KOPT-K1 (cell line): ENCODE data around the gene LRRC14B.
"Not testable (repeated sequence)": the region's sequence is repeated elsewhere in the genome, so short reads cannot be mapped to it uniquely, and the experiment has no call there.

Source experiments
- H3K27ac ChIP-seq: fragments of 200-600 bp; sonication (generic); 2 replicates; pipeline ENCODE4 v1.5.1; 2016; ENCODE audit warnings: antibody characterized with exemption, mild to moderate bottlenecking, low read depth, low read length; ENCODE audit not compliant: poor library complexity, severe bottlenecking
- H3K36me3 ChIP-seq: fragments of 200-600 bp; sonication (generic); 2 replicates; pipeline ENCODE4 v1.5.1; 2017; ENCODE audit warnings: antibody characterized with exemption, mild to moderate bottlenecking, low read length, moderate library complexity; ENCODE audit not compliant: insufficient read depth
- H3K9me3 ChIP-seq: fragments of 200-600 bp; sonication (generic); 2 replicates; pipeline ENCODE4 v1.5.1; 2017; ENCODE audit warnings: antibody characterized with exemption, low read length, mild to moderate bottlenecking; ENCODE audit not compliant: insufficient read depth, poor library complexity, severe bottlenecking

Gene LRRC14B

GRCh38 chr5:199950-200645 lies 8.8 kb downstream of the LRRC14B start:
- Histone ChIP-seq H3K36me3 (peaks cover 44% of the 10 kb centered on the region), H3K27ac (no peak overlapping the region), H3K9me3 (no peaks in the 10 kb centered on the region)

GRCh38 chr5:200985-201384 lies 9.7 kb downstream of the LRRC14B start:
- H3K36me3 ChIP-seq, result peaks cover 53% of the 10 kb centered on the region
- no peak overlapping the region for H3K27ac ChIP-seq

DNA sequence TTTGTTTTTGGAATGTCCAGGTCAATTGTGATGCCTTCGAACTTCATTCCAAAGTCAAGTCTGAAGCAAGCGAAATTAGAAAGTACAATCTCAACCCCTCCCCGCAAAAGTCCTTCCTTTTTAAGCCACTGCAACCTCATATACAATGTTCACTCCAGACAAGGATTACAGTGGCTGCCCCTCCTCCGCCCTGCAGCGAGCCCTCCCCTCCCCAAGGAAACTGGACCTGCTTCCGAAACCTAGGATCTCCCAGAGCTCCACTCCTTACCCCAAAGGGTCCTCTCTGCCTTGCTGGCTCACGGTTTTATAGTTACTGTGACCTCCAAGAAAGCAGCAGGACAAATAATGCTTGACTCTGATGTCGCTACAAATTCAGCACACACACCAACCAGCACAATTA lies 10.4 kb downstream of the LRRC14B start:
- H3K36me3 ChIP-seq, result peaks cover 58% of the 10 kb centered on the region
- H3K27ac ChIP-seq, result no peak overlapping the region
- no peaks in the 10 kb centered on the region for H3K9me3 ChIP-seq

More at GRCh38 chr5:200985-201384, 9.7 kb downstream of the LRRC14B start:
- no peaks in the 10 kb centered on the region for H3K9me3 ChIP-seq

GRCh38 chr5:203246-203930 lies 12.1 kb downstream of the LRRC14B start:
- Histone ChIP-seq H3K27ac (no peak overlapping the region), H3K9me3 (no peaks in the 10 kb centered on the region), H3K36me3 (peaks cover 70% of the 10 kb centered on the region)

DNA sequence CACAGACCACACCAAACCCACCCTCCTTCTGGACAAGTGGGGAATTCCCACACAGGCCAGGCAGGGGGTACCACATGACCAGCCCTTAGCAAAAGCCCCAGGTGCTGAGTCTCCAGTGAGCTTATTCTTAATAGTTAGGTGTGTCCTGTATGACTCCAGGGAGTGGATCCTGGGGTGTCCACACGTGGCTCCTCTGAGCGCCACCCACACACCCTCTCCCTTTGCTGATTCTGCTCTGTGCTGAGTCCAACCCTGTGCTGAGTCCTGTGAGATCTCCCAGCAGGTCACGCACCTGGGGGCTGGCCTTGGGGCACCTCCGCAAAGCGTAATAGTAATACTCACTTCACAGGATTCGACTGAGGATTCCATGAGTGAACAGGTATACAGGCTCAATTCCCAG lies 12.7 kb downstream of the LRRC14B start:
- H3K9me3 ChIP-seq, result no peaks in the 10 kb centered on the region
- no peak overlapping the region for H3K27ac ChIP-seq
- peaks cover 64% of the 10 kb centered on the region for H3K36me3 ChIP-seq

DNA sequence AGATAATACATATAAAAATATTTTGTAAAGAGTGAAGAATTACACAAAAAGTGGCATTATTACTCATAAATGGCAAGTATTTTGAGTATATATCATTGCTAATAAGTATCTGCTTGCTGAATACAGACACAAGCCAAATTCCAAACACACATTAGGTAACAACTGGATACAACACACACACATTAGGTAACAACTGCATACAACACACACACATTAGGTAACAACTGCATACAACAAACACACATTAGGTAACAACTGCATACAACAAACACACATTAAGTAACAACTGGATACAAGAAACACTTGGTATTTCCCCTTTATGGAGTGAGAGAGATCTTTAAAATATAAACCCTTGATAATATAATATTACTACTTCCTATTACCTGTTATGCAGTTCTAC lies 13.2 kb downstream of the LRRC14B start:
- Histone ChIP-seq H3K9me3 (no peaks in the 10 kb centered on the region), H3K36me3 (peaks cover 64% of the 10 kb centered on the region), H3K27ac (no peak overlapping the region)

DNA sequence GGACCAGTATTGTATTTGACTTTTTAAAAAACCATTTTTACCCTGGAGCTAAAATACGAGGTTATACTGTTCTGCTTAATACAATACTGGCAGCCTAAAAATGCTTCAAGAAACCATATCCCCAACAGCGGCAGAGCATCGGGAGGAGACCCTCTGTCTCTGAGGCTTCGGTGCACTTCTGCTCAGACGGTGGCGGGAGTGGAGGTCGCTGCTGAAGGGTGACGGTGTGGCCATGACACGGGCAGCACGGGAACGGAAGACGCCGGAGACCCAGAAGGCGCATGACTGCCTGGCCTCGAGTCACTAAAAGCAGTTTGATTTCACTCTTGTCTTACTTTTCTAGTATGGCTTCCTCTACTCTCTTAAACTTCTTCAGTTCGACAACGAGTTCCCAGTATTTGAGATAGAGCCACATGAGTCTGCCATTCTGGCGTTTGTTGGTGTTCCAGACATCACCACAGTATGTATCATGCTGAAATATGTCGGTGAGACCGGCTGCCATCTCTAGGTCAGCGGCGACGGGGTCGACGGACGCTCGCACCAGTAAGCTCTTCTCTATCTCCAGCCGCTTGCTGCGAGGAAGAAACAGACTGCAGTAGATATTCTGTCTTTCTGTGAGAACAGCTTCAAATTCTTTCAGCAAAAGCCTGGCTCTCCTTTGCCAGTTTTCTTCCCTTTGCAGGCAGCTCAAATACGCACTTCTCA lies 13.8 kb downstream of the LRRC14B start:
- Histone ChIP-seq H3K9me3 (no peaks in the 10 kb centered on the region), H3K36me3 (peaks cover 64% of the 10 kb centered on the region), H3K27ac (no peak overlapping the region)

- Histone ChIP-seq H3K9me3 (no peaks in the 10 kb centered on the region), H3K36me3 (peaks cover 64% of the 10 kb centered on the region), H3K27ac (no peak overlapping the region)
These were observed 15.1 kb downstream of the LRRC14B start for GRCh38 chr5:206406-206805.

DNA sequence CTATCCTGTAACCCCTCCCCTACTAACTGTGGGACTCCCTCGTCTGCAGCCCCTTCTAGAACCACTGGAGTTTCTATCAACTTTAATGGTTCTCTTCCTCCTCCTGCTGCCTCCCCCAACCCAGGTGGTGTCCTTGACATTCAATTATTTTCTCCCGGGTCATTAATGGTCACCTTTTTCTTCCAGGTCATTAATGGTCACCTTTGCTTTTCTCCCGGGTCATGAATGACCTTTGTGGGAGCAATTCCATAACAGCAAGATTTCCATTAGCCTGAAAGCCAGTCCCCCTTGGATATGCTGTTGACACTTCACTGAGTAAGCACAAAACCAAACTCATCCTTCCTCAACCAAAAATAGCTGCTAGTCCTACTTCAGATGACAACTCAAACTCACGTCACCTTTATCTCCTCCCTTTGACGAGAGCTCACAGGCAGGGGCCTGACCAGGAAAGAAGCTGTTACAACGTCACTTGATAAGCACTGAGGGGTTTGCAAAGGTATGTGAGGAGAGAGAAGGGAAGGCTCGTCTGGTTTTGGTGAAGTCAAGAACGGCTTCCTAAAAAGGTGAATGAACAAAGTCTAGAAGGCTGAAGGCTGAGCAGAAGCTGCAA lies 15.7 kb downstream of the LRRC14B start:
- H3K27ac ChIP-seq, result no peak overlapping the region
- no peaks in the 10 kb centered on the region for H3K9me3 ChIP-seq

DNA sequence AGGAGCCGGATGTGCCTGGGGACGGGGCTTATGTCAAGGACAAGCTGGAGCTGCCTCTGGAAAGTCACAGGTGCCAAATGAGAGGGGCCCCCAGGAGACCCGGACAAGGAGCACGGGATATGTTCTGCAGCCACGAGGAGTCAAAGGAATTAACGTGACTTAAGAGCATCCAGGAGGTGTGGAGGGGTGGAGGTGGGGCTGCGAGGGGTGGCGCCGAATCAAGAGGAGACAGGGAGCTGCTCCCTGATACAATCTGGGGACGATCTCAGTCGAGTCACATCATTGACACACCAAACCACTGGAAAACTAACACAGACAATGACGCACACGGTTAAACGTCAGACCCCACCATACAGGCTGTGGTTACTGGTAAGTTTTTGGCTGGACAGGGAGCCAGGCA lies 16.3 kb downstream of the LRRC14B start:
- Histone ChIP-seq H3K9me3 (no peaks in the 10 kb centered on the region), H3K27ac (no peak overlapping the region), H3K36me3 (peaks cover 56% of the 10 kb centered on the region)

More for the DNA sequence above, 15.7 kb downstream of the LRRC14B start:
- H3K36me3 ChIP-seq, result peaks cover 61% of the 10 kb centered on the region

GRCh38 chr5:208449-209114 lies 17.3 kb downstream of the LRRC14B start:
- Histone ChIP-seq H3K9me3 (no peaks in the 10 kb centered on the region), H3K36me3 (peaks cover 49% of the 10 kb centered on the region), H3K27ac (no peak overlapping the region)

DNA sequence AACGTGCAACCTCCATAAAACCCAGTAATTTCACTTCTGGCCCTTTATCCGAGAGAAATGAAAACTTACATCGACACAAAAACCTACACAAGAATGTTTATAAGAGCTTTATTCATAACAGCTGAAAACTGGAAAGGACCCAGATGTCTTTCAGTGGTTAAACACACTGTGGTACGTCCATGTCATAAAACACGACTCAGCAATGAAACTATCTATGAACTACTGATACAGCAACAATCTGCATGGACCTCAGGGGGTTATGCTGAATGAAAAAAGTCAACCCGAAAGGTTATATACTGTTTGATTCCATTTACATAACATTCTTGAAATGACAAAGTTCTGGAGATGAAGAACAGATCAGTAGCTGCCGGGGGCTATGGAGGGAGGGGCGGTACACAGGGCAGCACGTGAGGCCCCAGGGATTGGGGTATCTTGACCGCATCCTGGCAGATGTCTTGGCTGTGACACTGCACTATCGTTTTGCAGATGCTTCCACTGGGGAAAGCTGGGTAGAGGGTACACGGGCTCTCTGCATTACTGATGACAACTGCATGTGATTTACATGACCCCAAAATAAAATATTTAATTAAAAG lies 22.6 kb downstream of the LRRC14B start:
- Histone ChIP-seq H3K27ac (no peak overlapping the region), H3K36me3 (peaks cover 19% of the 10 kb centered on the region), H3K9me3 (no peaks in the 10 kb centered on the region)

DNA sequence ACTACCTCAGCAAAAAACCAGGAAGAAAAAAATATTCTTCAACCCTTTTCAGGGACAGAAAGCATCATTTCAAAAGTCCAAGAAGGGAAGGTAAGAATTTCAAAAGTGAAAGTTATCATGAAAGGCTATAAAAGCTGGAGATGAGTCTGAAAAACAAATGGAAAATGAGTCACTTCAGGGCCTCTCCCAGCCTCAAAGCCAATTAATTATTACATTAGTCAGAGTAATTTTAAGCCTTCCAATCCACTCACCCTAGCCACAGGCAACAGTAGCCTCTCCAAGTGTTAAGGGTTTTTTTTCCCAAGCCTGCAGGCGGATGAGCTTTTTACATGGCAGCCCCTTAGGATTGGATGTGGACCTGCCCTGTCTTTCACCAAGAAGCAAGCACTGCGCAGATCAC lies 24.0 kb downstream of the LRRC14B start:
- not testable (repeated sequence) for H3K27ac ChIP-seq, H3K9me3 ChIP-seq
- peaks cover 19% of the 10 kb centered on the region for H3K36me3 ChIP-seq

DNA sequence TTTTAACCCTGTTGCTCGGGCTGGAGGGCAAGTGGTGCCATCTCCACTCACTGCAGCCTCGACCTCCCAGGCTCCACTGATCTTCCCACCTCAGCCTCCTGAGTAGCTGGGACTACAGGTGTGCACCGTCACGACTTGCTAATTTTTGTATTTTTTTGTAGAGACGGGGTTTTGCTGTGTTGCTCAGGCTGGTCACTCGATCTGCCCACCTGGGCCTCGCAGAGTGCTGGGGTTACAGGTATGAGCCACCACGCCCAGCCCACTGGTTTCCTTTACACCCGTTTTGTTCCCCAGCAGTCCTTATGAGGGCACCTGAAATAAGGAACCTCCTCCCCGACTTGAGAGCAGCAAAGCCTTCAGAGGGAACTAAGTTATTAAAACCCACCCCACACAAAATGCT lies 24.8 kb downstream of the LRRC14B start:
- not testable (repeated sequence) for H3K9me3 ChIP-seq, H3K27ac ChIP-seq
- H3K36me3 ChIP-seq, result peaks cover 19% of the 10 kb centered on the region
